Body of pancreas (tissue), 4 donors: ENCODE results near the gene IQSEC1.

ENCODE experiments used
- CTCF ChIP-seq, 7 experiments: fragments of 450-650 bp in 4 of 7; fragments of 200-600 bp in 3 of 7; sonication (generic) in 3 of 7; IDR thresholded peaks; one replicate each; pipeline ENCODE4 v1.5.1; 2016 to 2019; ENCODE audit warnings: antibody characterized with exemption in 7 of 7
- POLR2A ChIP-seq, 3 donors: fragments of 450-650 bp; IDR thresholded peaks; one replicate each; pipeline ENCODE4 v1.6.1; 2016; ENCODE audit warnings: antibody characterized with exemption in 3 of 3, mild to moderate bottlenecking in 2 of 3

- no peak for TF ChIP-seq CTCF (IDR thresholded peaks at IDR 0.05)
- TF ChIP-seq POLR2A (IDR thresholded peaks at IDR 0.05), result no peak
Measured at GRCh38 chr3:13120289-13120927, 47.2 kb upstream of the IQSEC1 start.
